WTC11 (cell line): Measurements from ENCODE around the gene MYLK3.

Experiments
- ETV6 ChIP-seq: sonication (generic); formaldehyde crosslinking; IDR thresholded peaks from 2 replicates; pipeline ENCODE4 v1.8.1; 2022; ENCODE audit warnings: mild to moderate bottlenecking, missing genetic modification reagents
- TEAD1 ChIP-seq: sonication (generic); formaldehyde crosslinking; IDR thresholded peaks from 2 replicates; pipeline ENCODE4 v1.8.0; 2022; ENCODE audit warnings: mild to moderate bottlenecking, missing genetic modification reagents
- TEAD4 ChIP-seq: sonication (generic); formaldehyde crosslinking; IDR thresholded peaks from 2 replicates; pipeline ENCODE4 v1.8.0; 2022; ENCODE audit warnings: mild to moderate bottlenecking, missing genetic modification reagents
- TP53 ChIP-seq: sonication (generic); formaldehyde crosslinking; IDR thresholded peaks from 2 replicates; pipeline ENCODE4 v1.8.1; 2023; ENCODE audit warnings: mild to moderate bottlenecking, missing genetic modification reagents
- ZNF232 ChIP-seq: sonication (generic); formaldehyde crosslinking; IDR thresholded peaks from 2 replicates; pipeline ENCODE4 v1.8.0; 2022; ENCODE audit warnings: mild to moderate bottlenecking, missing genetic modification reagents
- TF ChIP-seq, protein P1 (sequence below): fragments of 200-600 bp; IDR thresholded peaks from 2 replicates; pipeline ENCODE4 v1.8.0; 2022; ENCODE audit warnings: antibody characterized with exemption
- TF ChIP-seq, protein P2 (sequence below): sonication (generic); formaldehyde crosslinking; IDR thresholded peaks from 2 replicates; pipeline ENCODE4 v1.8.0; 2023; ENCODE audit warnings: missing genetic modification reagents
- TF ChIP-seq, protein P3 (sequence below): sonication (generic); formaldehyde crosslinking; IDR thresholded peaks from 2 replicates; pipeline ENCODE4 v1.8.1; 2023; ENCODE audit warnings: mild to moderate bottlenecking, missing genetic modification reagents
- TF ChIP-seq, protein P4 (sequence below): sonication (generic); formaldehyde crosslinking; IDR thresholded peaks from 2 replicates; pipeline ENCODE4 v1.8.1; 2022; ENCODE audit warnings: missing genetic modification reagents, borderline replicate concordance
- TF ChIP-seq, protein P5 (sequence below): sonication (generic); formaldehyde crosslinking; IDR thresholded peaks from 2 replicates; pipeline ENCODE4 v1.8.1; 2023; ENCODE audit warnings: mild to moderate bottlenecking, missing genetic modification reagents, moderate library complexity

DNA sequence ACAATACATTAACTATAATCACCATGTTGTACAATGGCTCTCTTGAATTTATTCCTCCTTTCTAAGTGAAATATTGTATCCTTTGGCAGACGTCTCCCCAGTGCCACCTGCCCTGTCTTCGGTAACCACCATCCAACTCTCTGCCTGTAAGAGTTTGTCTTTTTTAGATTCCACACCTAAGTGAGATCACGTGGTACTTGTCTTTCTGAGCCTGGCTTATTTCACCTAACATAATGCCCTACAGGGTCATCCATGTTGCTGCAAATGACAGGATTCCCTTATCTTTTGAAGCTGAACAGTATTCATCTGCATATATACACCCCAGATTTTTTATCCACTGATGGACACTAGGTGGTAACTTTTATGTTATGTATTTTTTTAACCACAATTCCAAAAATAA is 34.5 kb downstream of the MYLK3 start:
- TF ChIP-seq, protein P1, sequence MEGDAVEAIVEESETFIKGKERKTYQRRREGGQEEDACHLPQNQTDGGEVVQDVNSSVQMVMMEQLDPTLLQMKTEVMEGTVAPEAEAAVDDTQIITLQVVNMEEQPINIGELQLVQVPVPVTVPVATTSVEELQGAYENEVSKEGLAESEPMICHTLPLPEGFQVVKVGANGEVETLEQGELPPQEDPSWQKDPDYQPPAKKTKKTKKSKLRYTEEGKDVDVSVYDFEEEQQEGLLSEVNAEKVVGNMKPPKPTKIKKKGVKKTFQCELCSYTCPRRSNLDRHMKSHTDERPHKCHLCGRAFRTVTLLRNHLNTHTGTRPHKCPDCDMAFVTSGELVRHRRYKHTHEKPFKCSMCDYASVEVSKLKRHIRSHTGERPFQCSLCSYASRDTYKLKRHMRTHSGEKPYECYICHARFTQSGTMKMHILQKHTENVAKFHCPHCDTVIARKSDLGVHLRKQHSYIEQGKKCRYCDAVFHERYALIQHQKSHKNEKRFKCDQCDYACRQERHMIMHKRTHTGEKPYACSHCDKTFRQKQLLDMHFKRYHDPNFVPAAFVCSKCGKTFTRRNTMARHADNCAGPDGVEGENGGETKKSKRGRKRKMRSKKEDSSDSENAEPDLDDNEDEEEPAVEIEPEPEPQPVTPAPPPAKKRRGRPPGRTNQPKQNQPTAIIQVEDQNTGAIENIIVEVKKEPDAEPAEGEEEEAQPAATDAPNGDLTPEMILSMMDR = no peak
- TF ChIP-seq TP53 (CRISPR knock-in tag) (no peak), TEAD4 (CRISPR knock-in tag) (no peak), ZNF232 (CRISPR knock-in tag) (no peak), TEAD1 (CRISPR knock-in tag) (no peak), ETV6 (CRISPR knock-in tag) (no peak)
- TF ChIP-seq, protein P2, sequence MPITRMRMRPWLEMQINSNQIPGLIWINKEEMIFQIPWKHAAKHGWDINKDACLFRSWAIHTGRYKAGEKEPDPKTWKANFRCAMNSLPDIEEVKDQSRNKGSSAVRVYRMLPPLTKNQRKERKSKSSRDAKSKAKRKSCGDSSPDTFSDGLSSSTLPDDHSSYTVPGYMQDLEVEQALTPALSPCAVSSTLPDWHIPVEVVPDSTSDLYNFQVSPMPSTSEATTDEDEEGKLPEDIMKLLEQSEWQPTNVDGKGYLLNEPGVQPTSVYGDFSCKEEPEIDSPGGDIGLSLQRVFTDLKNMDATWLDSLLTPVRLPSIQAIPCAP = no peak
- TF ChIP-seq, protein P3, sequence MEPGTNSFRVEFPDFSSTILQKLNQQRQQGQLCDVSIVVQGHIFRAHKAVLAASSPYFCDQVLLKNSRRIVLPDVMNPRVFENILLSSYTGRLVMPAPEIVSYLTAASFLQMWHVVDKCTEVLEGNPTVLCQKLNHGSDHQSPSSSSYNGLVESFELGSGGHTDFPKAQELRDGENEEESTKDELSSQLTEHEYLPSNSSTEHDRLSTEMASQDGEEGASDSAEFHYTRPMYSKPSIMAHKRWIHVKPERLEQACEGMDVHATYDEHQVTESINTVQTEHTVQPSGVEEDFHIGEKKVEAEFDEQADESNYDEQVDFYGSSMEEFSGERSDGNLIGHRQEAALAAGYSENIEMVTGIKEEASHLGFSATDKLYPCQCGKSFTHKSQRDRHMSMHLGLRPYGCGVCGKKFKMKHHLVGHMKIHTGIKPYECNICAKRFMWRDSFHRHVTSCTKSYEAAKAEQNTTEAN (CRISPR knock-in tag) = no peak
- TF ChIP-seq, protein P4, sequence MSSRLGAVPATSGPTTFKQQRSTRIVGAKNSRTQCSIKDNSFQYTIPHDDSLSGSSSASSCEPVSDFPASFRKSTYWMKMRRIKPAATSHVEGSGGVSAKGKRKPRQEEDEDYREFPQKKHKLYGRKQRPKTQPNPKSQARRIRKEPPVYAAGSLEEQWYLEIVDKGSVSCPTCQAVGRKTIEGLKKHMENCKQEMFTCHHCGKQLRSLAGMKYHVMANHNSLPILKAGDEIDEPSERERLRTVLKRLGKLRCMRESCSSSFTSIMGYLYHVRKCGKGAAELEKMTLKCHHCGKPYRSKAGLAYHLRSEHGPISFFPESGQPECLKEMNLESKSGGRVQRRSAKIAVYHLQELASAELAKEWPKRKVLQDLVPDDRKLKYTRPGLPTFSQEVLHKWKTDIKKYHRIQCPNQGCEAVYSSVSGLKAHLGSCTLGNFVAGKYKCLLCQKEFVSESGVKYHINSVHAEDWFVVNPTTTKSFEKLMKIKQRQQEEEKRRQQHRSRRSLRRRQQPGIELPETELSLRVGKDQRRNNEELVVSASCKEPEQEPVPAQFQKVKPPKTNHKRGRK (CRISPR knock-in tag) = no peak
- TF ChIP-seq, protein P5, sequence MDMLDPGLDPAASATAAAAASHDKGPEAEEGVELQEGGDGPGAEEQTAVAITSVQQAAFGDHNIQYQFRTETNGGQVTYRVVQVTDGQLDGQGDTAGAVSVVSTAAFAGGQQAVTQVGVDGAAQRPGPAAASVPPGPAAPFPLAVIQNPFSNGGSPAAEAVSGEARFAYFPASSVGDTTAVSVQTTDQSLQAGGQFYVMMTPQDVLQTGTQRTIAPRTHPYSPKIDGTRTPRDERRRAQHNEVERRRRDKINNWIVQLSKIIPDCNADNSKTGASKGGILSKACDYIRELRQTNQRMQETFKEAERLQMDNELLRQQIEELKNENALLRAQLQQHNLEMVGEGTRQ (CRISPR knock-in tag) = no peak
